Stimulated activated CD8-positive, alpha-beta memory T cell treated with anti-CD3 and anti-CD28 coated beads, Interleukin-2, amount 100 ng/mL, for 48 hours (primary cell): ENCODE measurements around the gene ZNF267.
"Not testable (repeated sequence)": the region's sequence is repeated elsewhere in the genome, so short reads cannot be mapped to it uniquely, and the experiment has no call there.

ENCODE experiments used
- DNase-seq, 2 donors: peaks; one replicate each; pipeline ENCODE4 v3.0.0-alpha.2; 2020; ENCODE audit warnings: low read depth in 2 of 2

Gene ZNF267

GRCh38 chr16:31879937-31880321, 6.3 kb downstream of the ZNF267 start:
- no peak for DNase-seq

- no peak for DNase-seq
These were observed 6.8 kb downstream of the ZNF267 start for GRCh38 chr16:31880322-31880979.

GRCh38 chr16:31886227-31886626, 12.6 kb downstream of the ZNF267 start:
- no peak for DNase-seq

GRCh38 chr16:31888735-31889134, 15.1 kb downstream of the ZNF267 start:
- DNase-seq, result no peak

GRCh38 chr16:31892111-31892510, 18.5 kb downstream of the ZNF267 start:
- DNase-seq, result not testable (repeated sequence)

GRCh38 chr16:31893824-31894223, 20.2 kb downstream of the ZNF267 start:
- DNase-seq, result no peak

- no peak for DNase-seq
These were observed 23.7 kb downstream of the ZNF267 start for GRCh38 chr16:31897283-31897682.

- DNase-seq, result no peak
These were observed 25.9 kb downstream of the ZNF267 start for GRCh38 chr16:31899505-31899904.

GRCh38 chr16:31904571-31904970, 31.0 kb downstream of the ZNF267 start:
- DNase-seq, result not testable (repeated sequence)

GRCh38 chr16:31913668-31914067, 40.1 kb downstream of the ZNF267 start:
- no peak for DNase-seq

GRCh38 chr16:31916056-31916488, 42.5 kb downstream of the ZNF267 start:
- DNase-seq, result no peak

GRCh38 chr16:31920373-31920772, 46.8 kb downstream of the ZNF267 start:
- no peak for DNase-seq

- not testable (repeated sequence) for DNase-seq
These were observed 78.2 kb downstream of the ZNF267 start for GRCh38 chr16:31951806-31952205.

GRCh38 chr16:31952206-31952605, 78.6 kb downstream of the ZNF267 start:
- not testable (repeated sequence) for DNase-seq

- peak in 1 of 2 donors; percentile 23 for DNase-seq
These were observed 82.6 kb downstream of the ZNF267 start for GRCh38 chr16:31956221-31956620.

- DNase-seq, result not testable (repeated sequence)
These were observed 86.7 kb downstream of the ZNF267 start for GRCh38 chr16:31960186-31960910.
